ENCODE results near the gene PPM1M.

PPM1M gene

GRCh38 chr3:52221563-52222318 is 23.8 kb upstream of the PPM1M start:
- no peaks in the 10 kb centered on the region for H3K27me3 Mint-ChIP-seq (ENCODE audit: low read depth)
- H3K4me1 Mint-ChIP-seq (ENCODE audit: low read depth) = peaks cover 73% of the 10 kb centered on the region
- H3K27ac Mint-ChIP-seq = peak overlapping the region; percentile 86
- peak overlapping the region; percentile 76 for H3K4me3 Mint-ChIP-seq
- H3K36me3 Mint-ChIP-seq (ENCODE audit: low read depth) = peaks cover 6% of the 10 kb centered on the region
- no peaks in the 10 kb centered on the region for H3K9me3 Mint-ChIP-seq

- Mint-ChIP-seq H3K27me3 (ENCODE audit: low read depth) (no peaks in the 10 kb centered on the region), H3K27ac (peak overlapping the region; percentile 86), H3K4me1 (ENCODE audit: low read depth) (peaks cover 68% of the 10 kb centered on the region), H3K4me3 (peak overlapping the region; percentile 76), H3K36me3 (ENCODE audit: low read depth) (peaks cover 5% of the 10 kb centered on the region), H3K9me3 (no peaks in the 10 kb centered on the region)
These were observed 23.0 kb upstream of the PPM1M start for GRCh38 chr3:52222319-52223221.

- Mint-ChIP-seq H3K27me3 (ENCODE audit: low read depth) (no peaks in the 10 kb centered on the region), H3K4me3 (peak overlapping the region; percentile 76), H3K9me3 (no peaks in the 10 kb centered on the region), H3K27ac (peak overlapping the region; percentile 76), H3K36me3 (ENCODE audit: low read depth) (peaks cover 5% of the 10 kb centered on the region), H3K4me1 (ENCODE audit: low read depth) (peaks cover 57% of the 10 kb centered on the region)
These were observed 21.8 kb upstream of the PPM1M start for GRCh38 chr3:52223449-52224408.

GRCh38 chr3:52225452-52226228 is 19.9 kb upstream of the PPM1M start, which contains the start of gene TLR9:
Gene TLR9, minus strand, starts transcription at chr3:52225645. Its CDS starts 116 bp downstream, at chr3:52225529.
- Mint-ChIP-seq H3K4me3 (peak within 1 kb of the TSS; percentile 42), H3K4me1 (ENCODE audit: low read depth) (peaks cover 47% of the 10 kb centered on the region), H3K36me3 (ENCODE audit: low read depth) (peaks cover 11% of the 10 kb centered on the region), H3K9me3 (no peaks in the 10 kb centered on the region), H3K27me3 (ENCODE audit: low read depth) (no peaks in the 10 kb centered on the region), H3K27ac (peak within 1 kb of the TSS; percentile 72)

- H3K27me3 Mint-ChIP-seq (ENCODE audit: low read depth) = no peaks in the 10 kb centered on the region
- H3K9me3 Mint-ChIP-seq = no peaks in the 10 kb centered on the region
- H3K4me3 Mint-ChIP-seq = peak overlapping the region; percentile 42
- H3K4me1 Mint-ChIP-seq (ENCODE audit: low read depth) = peaks cover 47% of the 10 kb centered on the region
- peak overlapping the region; percentile 72 for H3K27ac Mint-ChIP-seq
- peaks cover 16% of the 10 kb centered on the region for H3K36me3 Mint-ChIP-seq (ENCODE audit: low read depth)
These were observed 19.2 kb upstream of the PPM1M start for GRCh38 chr3:52226229-52226817.

GRCh38 chr3:52227117-52227516 is 18.4 kb upstream of the PPM1M start:
- Mint-ChIP-seq H3K36me3 (ENCODE audit: low read depth) (peaks cover 22% of the 10 kb centered on the region), H3K27me3 (ENCODE audit: low read depth) (no peaks in the 10 kb centered on the region), H3K4me3 (no peak overlapping the region), H3K9me3 (no peaks in the 10 kb centered on the region), H3K4me1 (ENCODE audit: low read depth) (peaks cover 45% of the 10 kb centered on the region), H3K27ac (no peak overlapping the region)

GRCh38 chr3:52227766-52228165 is 17.8 kb upstream of the PPM1M start:
- Mint-ChIP-seq H3K4me1 (ENCODE audit: low read depth) (peaks cover 41% of the 10 kb centered on the region), H3K27me3 (ENCODE audit: low read depth) (no peaks in the 10 kb centered on the region), H3K36me3 (ENCODE audit: low read depth) (peaks cover 22% of the 10 kb centered on the region), H3K9me3 (no peaks in the 10 kb centered on the region), H3K4me3 (no peak overlapping the region), H3K27ac (no peak overlapping the region)

- Mint-ChIP-seq H3K9me3 (no peaks in the 10 kb centered on the region), H3K4me1 (ENCODE audit: low read depth) (peaks cover 38% of the 10 kb centered on the region), H3K4me3 (no peak overlapping the region), H3K27me3 (ENCODE audit: low read depth) (no peaks in the 10 kb centered on the region), H3K36me3 (ENCODE audit: low read depth) (peaks cover 22% of the 10 kb centered on the region), H3K27ac (no peak overlapping the region)
These were observed 17.3 kb upstream of the PPM1M start for GRCh38 chr3:52228266-52228665.

GRCh38 chr3:52228751-52229291 is 16.7 kb upstream of the PPM1M start:
- no peak overlapping the region for H3K4me3 Mint-ChIP-seq
- H3K9me3 Mint-ChIP-seq = no peaks in the 10 kb centered on the region
- H3K36me3 Mint-ChIP-seq (ENCODE audit: low read depth) = peaks cover 21% of the 10 kb centered on the region
- no peaks in the 10 kb centered on the region for H3K27me3 Mint-ChIP-seq (ENCODE audit: low read depth)
- H3K27ac Mint-ChIP-seq = no peak overlapping the region
- H3K4me1 Mint-ChIP-seq (ENCODE audit: low read depth) = peaks cover 35% of the 10 kb centered on the region

GRCh38 chr3:52229656-52230055 is 15.9 kb upstream of the PPM1M start:
- Mint-ChIP-seq H3K27ac (no peak overlapping the region), H3K27me3 (ENCODE audit: low read depth) (no peaks in the 10 kb centered on the region), H3K36me3 (ENCODE audit: low read depth) (peaks cover 23% of the 10 kb centered on the region), H3K9me3 (no peaks in the 10 kb centered on the region), H3K4me1 (ENCODE audit: low read depth) (peaks cover 37% of the 10 kb centered on the region), H3K4me3 (no peak overlapping the region)

- Mint-ChIP-seq H3K27me3 (ENCODE audit: low read depth) (no peaks in the 10 kb centered on the region), H3K4me3 (no peak overlapping the region), H3K9me3 (no peaks in the 10 kb centered on the region), H3K27ac (no peak overlapping the region), H3K4me1 (ENCODE audit: low read depth) (peaks cover 33% of the 10 kb centered on the region), H3K36me3 (ENCODE audit: low read depth) (peaks cover 23% of the 10 kb centered on the region)
These were observed 15.1 kb upstream of the PPM1M start for GRCh38 chr3:52230461-52230860.

- H3K27ac Mint-ChIP-seq = no peak overlapping the region
- peaks cover 23% of the 10 kb centered on the region for H3K36me3 Mint-ChIP-seq (ENCODE audit: low read depth)
- peaks cover 31% of the 10 kb centered on the region for H3K4me1 Mint-ChIP-seq (ENCODE audit: low read depth)
- H3K27me3 Mint-ChIP-seq (ENCODE audit: low read depth) = no peaks in the 10 kb centered on the region
- H3K4me3 Mint-ChIP-seq = no peak overlapping the region
- no peaks in the 10 kb centered on the region for H3K9me3 Mint-ChIP-seq
These were observed 14.6 kb upstream of the PPM1M start for GRCh38 chr3:52230889-52231499.
